ENCODE results near the gene TPRG1L.

TPRG1L gene

GRCh38 chr1:3640121-3640837 lies 15.5 kb downstream of the TPRG1L start:
- Histone ChIP-seq H3K9ac (ENCODE audit: low read length) (no peak overlapping the region), H3K4me1 (ENCODE audit: low read length) (no peaks in the 10 kb centered on the region), H3K4me2 (ENCODE audit: low read length) (no peak overlapping the region), H3K27me3 (ENCODE audit: low read depth, low read length) (no peaks in the 10 kb centered on the region), H3K79me2 (ENCODE audit: low read length) (no peaks in the 10 kb centered on the region), H2AFZ (ENCODE audit: low read depth, low read length) (no peak overlapping the region), H3K36me3 (replicated peaks; ENCODE audit: low read depth, low read length) (peaks cover 14% of the 10 kb centered on the region), H4K20me1 (ENCODE audit: insufficient read depth, low read length) (no peaks in the 10 kb centered on the region), H3K9me3 (ENCODE audit: insufficient read depth, low read length) (no peaks in the 10 kb centered on the region), H3K27ac (ENCODE audit: low read length) (no peak overlapping the region), H3K4me3 (ENCODE audit: low read length) (no peak overlapping the region)
- TF ChIP-seq EZH2phosphoT487 (IDR thresholded peaks at IDR 0.05; ENCODE audit: low read depth): no peak
- no peak for TF ChIP-seq CTCF (IDR thresholded peaks at IDR 0.05; ENCODE audit: low read depth, low read length)

- Histone ChIP-seq H3K27ac (ENCODE audit: low read length) (no peak overlapping the region), H3K9ac (ENCODE audit: low read length) (no peak overlapping the region), H2AFZ (ENCODE audit: low read depth, low read length) (no peak overlapping the region), H3K4me2 (ENCODE audit: low read length) (no peak overlapping the region), H3K4me1 (ENCODE audit: low read length) (no peaks in the 10 kb centered on the region), H3K27me3 (ENCODE audit: low read depth, low read length) (no peaks in the 10 kb centered on the region), H3K79me2 (ENCODE audit: low read length) (no peaks in the 10 kb centered on the region), H4K20me1 (ENCODE audit: insufficient read depth, low read length) (no peaks in the 10 kb centered on the region), H3K9me3 (ENCODE audit: insufficient read depth, low read length) (no peaks in the 10 kb centered on the region), H3K36me3 (replicated peaks; ENCODE audit: low read depth, low read length) (peaks cover 20% of the 10 kb centered on the region), H3K4me3 (ENCODE audit: low read length) (no peak overlapping the region)
- TF ChIP-seq EZH2phosphoT487 (IDR thresholded peaks at IDR 0.05; ENCODE audit: low read depth) (no peak), CTCF (IDR thresholded peaks at IDR 0.05; ENCODE audit: low read depth, low read length) (no peak)
Measured at GRCh38 chr1:3641046-3641760, 16.4 kb downstream of the TPRG1L start.

- no peak overlapping the region for H2AFZ ChIP-seq (ENCODE audit: low read depth, low read length)
- peaks cover 26% of the 10 kb centered on the region for H3K36me3 ChIP-seq (replicated peaks; ENCODE audit: low read depth, low read length)
- H4K20me1 ChIP-seq (ENCODE audit: insufficient read depth, low read length): no peaks in the 10 kb centered on the region
- H3K4me3 ChIP-seq (ENCODE audit: low read length): no peak overlapping the region
- no peaks in the 10 kb centered on the region for H3K79me2 ChIP-seq (ENCODE audit: low read length)
- H3K27me3 ChIP-seq (ENCODE audit: low read depth, low read length): no peaks in the 10 kb centered on the region
- no peaks in the 10 kb centered on the region for H3K4me1 ChIP-seq (ENCODE audit: low read length)
- TF ChIP-seq CTCF (IDR thresholded peaks at IDR 0.05; ENCODE audit: low read depth, low read length) (no peak), EZH2phosphoT487 (IDR thresholded peaks at IDR 0.05; ENCODE audit: low read depth) (no peak)
- H3K9me3 ChIP-seq (ENCODE audit: insufficient read depth, low read length): no peaks in the 10 kb centered on the region
- no peak overlapping the region for H3K27ac ChIP-seq (ENCODE audit: low read length)
- H3K9ac ChIP-seq (ENCODE audit: low read length): no peak overlapping the region
- H3K4me2 ChIP-seq (ENCODE audit: low read length): no peak overlapping the region
Measured at GRCh38 chr1:3641816-3642215, 17.0 kb downstream of the TPRG1L start.

GRCh38 chr1:3642919-3643675 lies 18.3 kb downstream of the TPRG1L start:
- TF ChIP-seq EZH2phosphoT487 (IDR thresholded peaks at IDR 0.05; ENCODE audit: low read depth) (no peak), CTCF (IDR thresholded peaks at IDR 0.05; ENCODE audit: low read depth, low read length) (no peak)
- peaks cover 6% of the 10 kb centered on the region for H3K4me1 ChIP-seq (ENCODE audit: low read length)
- no peak overlapping the region for H3K4me2 ChIP-seq (ENCODE audit: low read length)
- H3K27ac ChIP-seq (ENCODE audit: low read length): no peak overlapping the region
- no peak overlapping the region for H3K9ac ChIP-seq (ENCODE audit: low read length)
- no peaks in the 10 kb centered on the region for H3K79me2 ChIP-seq (ENCODE audit: low read length)
- peaks cover 33% of the 10 kb centered on the region for H3K36me3 ChIP-seq (replicated peaks; ENCODE audit: low read depth, low read length)
- H3K9me3 ChIP-seq (ENCODE audit: insufficient read depth, low read length): no peaks in the 10 kb centered on the region
- H3K27me3 ChIP-seq (ENCODE audit: low read depth, low read length): no peaks in the 10 kb centered on the region
- no peak overlapping the region for H3K4me3 ChIP-seq (ENCODE audit: low read length)
- no peak overlapping the region for H2AFZ ChIP-seq (ENCODE audit: low read depth, low read length)
- no peaks in the 10 kb centered on the region for H4K20me1 ChIP-seq (ENCODE audit: insufficient read depth, low read length)

All from OCI-LY3 (cell line).